Esophagus squamous epithelium (tissue), 4 donors: ENCODE results near the gene LHB.

Experiments used
- POLR2A ChIP-seq, 4 donors: fragments of 450-650 bp; IDR thresholded peaks; one replicate each; pipeline ENCODE4 v1.6.1; 2017; ENCODE audit warnings: antibody characterized with exemption in 4 of 4, mild to moderate bottlenecking in 4 of 4, moderate library complexity in 3 of 4
- TF ChIP-seq, protein P1 (sequence below), 6 experiments: fragments of 450-650 bp in 4 of 6; fragments of 200-600 bp in 2 of 6; sonication (generic) in 2 of 6; IDR thresholded peaks; one replicate each; pipeline ENCODE4 v1.5.1; 2016 to 2019; ENCODE audit warnings: antibody characterized with exemption in 6 of 6, mild to moderate bottlenecking in 4 of 6, moderate library complexity in 4 of 6

DNA sequence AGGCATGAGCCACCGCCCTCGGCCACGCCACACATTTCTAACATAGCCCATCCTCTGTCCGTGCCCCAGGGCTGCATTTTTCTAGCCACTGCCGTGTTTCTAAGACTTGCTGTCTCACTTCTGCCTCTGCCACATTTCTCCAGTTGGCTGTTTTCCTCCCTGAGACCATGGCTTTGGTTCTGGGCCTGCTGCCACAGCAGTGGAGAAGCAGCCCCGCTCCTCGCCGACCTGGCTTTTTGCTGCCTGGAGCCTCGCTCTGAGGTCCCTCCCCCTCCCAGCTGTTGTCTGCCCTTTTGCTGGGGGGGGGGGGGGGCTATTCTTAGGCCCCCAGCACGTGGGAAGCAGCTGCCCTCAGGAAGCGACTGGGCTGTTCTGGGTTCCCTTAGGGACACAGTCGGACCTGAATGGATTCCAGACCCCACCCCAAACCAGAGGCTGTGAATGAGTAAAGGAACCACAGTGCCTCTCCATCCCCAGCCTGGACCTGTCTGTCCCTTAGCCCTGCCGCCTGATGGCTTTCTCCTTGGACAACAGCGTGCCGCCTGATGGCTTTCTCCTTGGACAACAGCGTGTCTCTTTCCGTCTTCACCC lies 27.1 kb downstream of the LHB start:
- TF ChIP-seq, protein P1, sequence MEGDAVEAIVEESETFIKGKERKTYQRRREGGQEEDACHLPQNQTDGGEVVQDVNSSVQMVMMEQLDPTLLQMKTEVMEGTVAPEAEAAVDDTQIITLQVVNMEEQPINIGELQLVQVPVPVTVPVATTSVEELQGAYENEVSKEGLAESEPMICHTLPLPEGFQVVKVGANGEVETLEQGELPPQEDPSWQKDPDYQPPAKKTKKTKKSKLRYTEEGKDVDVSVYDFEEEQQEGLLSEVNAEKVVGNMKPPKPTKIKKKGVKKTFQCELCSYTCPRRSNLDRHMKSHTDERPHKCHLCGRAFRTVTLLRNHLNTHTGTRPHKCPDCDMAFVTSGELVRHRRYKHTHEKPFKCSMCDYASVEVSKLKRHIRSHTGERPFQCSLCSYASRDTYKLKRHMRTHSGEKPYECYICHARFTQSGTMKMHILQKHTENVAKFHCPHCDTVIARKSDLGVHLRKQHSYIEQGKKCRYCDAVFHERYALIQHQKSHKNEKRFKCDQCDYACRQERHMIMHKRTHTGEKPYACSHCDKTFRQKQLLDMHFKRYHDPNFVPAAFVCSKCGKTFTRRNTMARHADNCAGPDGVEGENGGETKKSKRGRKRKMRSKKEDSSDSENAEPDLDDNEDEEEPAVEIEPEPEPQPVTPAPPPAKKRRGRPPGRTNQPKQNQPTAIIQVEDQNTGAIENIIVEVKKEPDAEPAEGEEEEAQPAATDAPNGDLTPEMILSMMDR (IDR thresholded peaks at IDR 0.05), result no peak
- no peak for TF ChIP-seq POLR2A (IDR thresholded peaks at IDR 0.05)
